GM21737 (cell line): ENCODE measurements around the gene ZMYM2.
"Not testable (repeated sequence)": the region's sequence is repeated elsewhere in the genome, so short reads cannot be mapped to it uniquely, and the experiment has no call there.

Source experiments
- ATAC-seq: cut with Tn5 transposase; IDR thresholded peaks from one replicate; pipeline ENCODE4 v1.9.1; 2021; ENCODE audit warnings: mild to moderate bottlenecking, moderate library complexity; ENCODE audit not compliant: unreplicated experiment

Gene ZMYM2

DNA sequence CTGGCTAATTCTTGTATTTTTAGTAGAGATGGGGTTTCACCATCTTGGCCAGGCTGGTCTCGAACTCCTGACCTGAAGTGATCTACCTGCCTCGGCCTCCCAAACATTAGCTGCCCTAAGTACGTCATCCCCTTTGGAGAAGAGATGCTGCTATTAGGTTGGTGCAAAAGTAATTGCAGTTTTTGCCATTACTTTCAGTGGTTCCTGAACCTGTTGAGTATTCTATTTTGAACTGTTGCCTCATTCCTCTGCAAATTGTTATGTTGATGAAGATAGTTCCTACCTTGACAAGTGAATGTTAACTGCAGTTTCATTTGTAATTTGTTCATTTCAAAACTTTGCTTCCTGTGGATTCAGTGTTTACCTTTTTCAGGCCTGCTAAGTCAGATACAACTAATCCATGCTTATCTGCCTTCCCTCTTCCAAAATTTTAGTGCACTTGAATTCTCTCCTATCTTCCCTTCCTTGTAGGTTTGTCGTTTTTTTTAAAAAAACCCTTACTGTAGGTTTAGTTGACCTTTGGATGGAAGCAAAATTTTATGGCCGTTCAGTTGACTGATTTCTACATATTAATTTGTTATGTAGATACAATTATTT, 24.0 kb downstream of the ZMYM2 start:
- ATAC-seq: no peak

DNA sequence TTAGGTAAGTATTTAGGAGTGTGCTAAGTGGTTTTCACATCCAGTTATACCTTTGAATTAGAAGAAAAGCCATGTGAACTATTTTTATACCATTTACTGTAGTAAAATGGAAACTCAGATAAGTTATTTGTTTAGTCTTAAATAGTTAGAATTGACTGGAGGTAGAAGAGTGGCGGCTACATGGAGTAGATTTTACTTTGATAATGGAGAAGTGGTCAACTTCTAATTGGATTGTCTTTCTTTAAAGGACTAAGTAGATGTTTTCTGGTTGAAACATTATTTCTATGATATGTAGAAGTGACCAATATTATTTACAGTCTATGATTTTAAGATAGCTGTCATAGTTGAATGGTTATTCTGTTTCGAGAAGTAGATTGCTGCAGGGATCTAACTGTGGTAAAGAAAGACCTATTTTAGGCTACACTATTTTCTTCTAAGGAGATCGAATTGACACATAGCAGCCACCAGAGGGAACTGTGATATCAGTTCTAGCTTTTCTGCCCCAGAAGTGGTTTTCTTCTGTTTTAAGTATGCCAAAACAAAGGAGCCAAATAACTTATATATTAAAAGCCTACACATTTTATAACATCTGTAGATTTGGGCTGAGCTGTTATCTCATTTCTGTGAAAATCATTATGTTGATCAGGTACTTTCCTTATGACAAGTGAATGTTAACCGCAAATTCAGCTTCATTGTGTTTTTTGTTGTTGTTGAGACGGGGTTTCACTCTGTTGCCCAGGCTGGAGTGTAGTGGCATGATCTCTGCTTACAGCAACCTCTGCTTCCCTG, 26.1 kb downstream of the ZMYM2 start:
- ATAC-seq: no peak

DNA sequence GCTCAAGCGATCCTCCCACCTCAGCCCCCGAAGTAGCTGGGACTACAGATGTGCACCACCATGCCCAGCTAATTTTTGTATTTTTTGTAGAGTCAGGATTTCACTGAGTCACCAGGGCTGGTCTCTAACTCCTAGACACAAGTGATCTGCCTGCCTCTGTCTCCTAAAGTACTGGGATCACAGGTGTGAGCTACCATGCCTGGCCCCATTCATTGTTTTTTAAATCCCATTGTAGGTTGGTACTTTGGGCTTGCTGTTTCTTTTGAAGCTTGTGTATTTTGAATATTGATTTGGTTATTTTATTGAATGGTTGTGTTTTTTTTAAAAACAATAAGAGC, 26.7 kb downstream of the ZMYM2 start:
- ATAC-seq: no peak

- ATAC-seq: no peak
These were observed 33.0 kb downstream of the ZMYM2 start for GRCh38 chr13:19991531-19991930.

- no peak for ATAC-seq
These were observed 34.5 kb downstream of the ZMYM2 start for GRCh38 chr13:19993024-19993423.

DNA sequence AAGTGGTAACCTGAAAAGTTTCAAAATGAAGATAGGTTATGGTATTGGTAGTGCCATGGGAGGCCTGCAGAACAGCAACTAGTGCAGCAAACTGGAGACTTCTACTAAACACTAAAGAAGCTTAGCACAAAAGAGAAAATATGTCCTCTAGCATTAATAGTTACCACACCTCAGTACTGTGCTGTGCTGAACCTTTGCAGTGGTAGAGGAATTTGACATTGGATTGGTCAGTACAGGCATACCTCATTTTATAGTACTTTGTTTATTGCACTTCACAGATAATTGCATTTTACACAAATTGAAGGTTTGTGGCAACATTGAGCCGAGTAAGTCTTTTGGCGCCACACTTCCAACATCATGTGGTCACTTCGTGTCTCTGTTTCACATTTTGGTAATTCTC, 40.4 kb downstream of the ZMYM2 start:
- no peak for ATAC-seq

- ATAC-seq: no peak
These were observed 41.6 kb downstream of the ZMYM2 start for GRCh38 chr13:20000062-20000552.

GRCh38 chr13:20001366-20002190, 43.1 kb downstream of the ZMYM2 start:
- ATAC-seq: no peak

- ATAC-seq: no peak
These were observed 44.3 kb downstream of the ZMYM2 start for GRCh38 chr13:20002787-20003186.

- ATAC-seq: no peak
These were observed 47.7 kb downstream of the ZMYM2 start for GRCh38 chr13:20006206-20006605.

- ATAC-seq: no peak
These were observed 57.2 kb downstream of the ZMYM2 start for GRCh38 chr13:20015763-20016162.

- ATAC-seq: no peak
These were observed 58.3 kb downstream of the ZMYM2 start for GRCh38 chr13:20016649-20017364.

- ATAC-seq: no peak
These were observed 58.8 kb downstream of the ZMYM2 start for GRCh38 chr13:20017365-20017711.

DNA sequence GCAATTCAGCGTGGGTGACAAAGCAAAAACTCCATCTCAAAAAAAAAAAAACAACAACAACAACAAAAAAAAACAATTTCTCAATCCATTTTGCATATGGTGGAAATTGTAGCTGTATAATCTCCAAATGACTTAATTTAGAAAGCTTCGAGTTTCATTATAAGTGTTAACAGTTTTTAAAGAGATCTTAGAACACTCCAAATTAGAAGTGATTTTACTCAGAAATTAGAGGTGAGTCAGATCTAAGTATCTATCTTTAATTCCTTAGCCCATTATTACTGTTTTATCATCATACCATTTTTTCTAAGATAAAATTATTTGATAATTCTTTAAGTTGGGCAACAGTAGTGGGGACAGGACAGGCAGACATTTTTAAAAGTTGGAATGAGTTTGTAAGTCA, 60.5 kb downstream of the ZMYM2 start:
- no peak for ATAC-seq

DNA sequence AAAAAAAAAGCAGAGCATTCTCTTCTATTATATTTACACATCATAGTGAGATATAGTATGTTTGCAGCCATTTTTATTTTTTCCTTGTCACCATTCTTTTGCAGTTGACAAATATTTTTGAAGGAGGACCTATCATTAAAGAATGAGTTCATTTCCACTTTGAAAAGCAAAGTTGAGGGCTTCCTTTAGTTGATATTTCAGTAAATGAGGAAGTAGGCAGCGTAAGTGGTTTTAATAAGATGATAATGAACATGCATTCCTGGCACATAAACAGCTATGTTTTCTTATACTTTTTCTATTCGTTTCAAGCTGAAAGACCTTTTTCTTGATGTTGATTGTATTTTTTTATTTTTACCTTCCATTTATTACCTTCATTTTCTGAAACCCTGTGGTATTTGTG, 66.2 kb downstream of the ZMYM2 start:
- ATAC-seq: no peak

- ATAC-seq: no peak
These were observed 70.4 kb downstream of the ZMYM2 start for GRCh38 chr13:20028953-20029352.

- ATAC-seq: no peak
These were observed 75.0 kb downstream of the ZMYM2 start for GRCh38 chr13:20033486-20033885.

DNA sequence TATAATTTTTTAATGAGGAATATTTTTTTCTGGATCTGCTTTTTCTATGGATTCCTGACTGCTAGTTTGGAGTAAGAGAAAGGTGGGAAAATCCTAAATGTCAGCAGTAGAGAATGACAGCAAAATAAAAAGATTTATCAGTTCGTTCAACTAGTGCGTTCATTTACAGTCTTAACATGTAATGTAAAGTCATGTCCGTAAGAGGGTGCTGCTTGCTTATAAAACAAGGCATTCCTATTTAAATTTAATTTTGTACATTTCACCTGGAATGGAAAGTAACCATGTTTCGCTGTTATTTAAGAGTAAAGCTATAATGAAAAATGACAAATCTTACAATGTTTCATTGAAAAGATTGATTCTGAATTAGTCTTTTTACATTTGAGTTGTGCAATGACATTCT, 76.6 kb downstream of the ZMYM2 start:
- no peak for ATAC-seq

- no peak for ATAC-seq
These were observed 79.4 kb downstream of the ZMYM2 start for GRCh38 chr13:20037908-20038307.

DNA sequence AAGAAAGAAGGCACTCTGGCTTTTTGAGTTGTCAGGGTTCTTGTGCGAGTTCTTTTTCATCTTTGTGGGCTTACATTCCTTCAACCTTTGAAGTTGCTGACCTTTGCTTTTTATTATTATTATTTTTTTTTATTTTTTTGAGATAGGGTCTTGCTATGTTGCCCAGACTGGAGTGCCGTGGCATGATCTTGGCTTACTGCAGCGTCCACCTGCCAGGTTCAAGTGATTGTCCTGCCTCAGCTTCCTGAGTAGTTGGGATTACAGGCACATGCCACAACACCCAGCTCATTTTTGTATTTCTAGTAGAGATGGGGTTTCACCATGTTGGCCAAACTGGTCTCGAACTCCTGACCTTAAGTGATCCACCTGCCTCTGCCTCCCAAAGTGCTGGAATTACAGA, 84.1 kb downstream of the ZMYM2 start:
- not testable (repeated sequence) for ATAC-seq

GRCh38 chr13:20043207-20043925, 84.8 kb downstream of the ZMYM2 start:
- no peak for ATAC-seq
